CD4-positive, alpha-beta memory T cell (primary cell): ENCODE data around the gene CMTM6. TPM values are rescaled to one million over a fixed set of nuclear protein-coding genes. Genes with fewer than 3 reads are reported as not detected.
A peak's percentile ranks its signal among the peaks of the same experiment; 100 is the strongest.

Source experiments
- CTCF ChIA-PET: fragments of 350-600 bp; sonication (Branson Sonifier 250); formaldehyde crosslinking; loops from one replicate; lab custom pipeline; 2021; ENCODE audit warnings: inconsistent platforms; ENCODE audit not compliant: partially characterized antibody; lab: Charles Lee
- POLR2A ChIA-PET: fragments of 350-600 bp; sonication (Branson Sonifier 250); formaldehyde crosslinking; loops from one replicate; lab custom pipeline; 2021; ENCODE audit not compliant: partially characterized antibody; lab: Charles Lee
- DNase-seq, 5 donors: peaks; one replicate each; pipeline versions ENCODE4 v3.0.0 to v3.0.0-alpha.2; 2020 to 2022; ENCODE audit warnings: mixed read lengths in 1 of 5
- H3K27ac ChIP-seq: one replicate; pipeline ENCODE4 v1.7.0; 2013; ENCODE audit warnings: low read depth, low read length
- H3K27me3 ChIP-seq: 2 replicates; pipeline ENCODE4 v1.7.0; 2013; ENCODE audit warnings: mild to moderate bottlenecking, low read length, moderate library complexity; ENCODE audit not compliant: insufficient read depth
- H3K36me3 ChIP-seq: 2 replicates; pipeline ENCODE4 v1.7.0; 2013; ENCODE audit warnings: mild to moderate bottlenecking, low read length, moderate library complexity; ENCODE audit not compliant: insufficient read depth
- H3K4me1 ChIP-seq: 2 replicates; pipeline ENCODE4 v1.7.0; 2013; ENCODE audit warnings: mild to moderate bottlenecking, low read length, moderate library complexity; ENCODE audit not compliant: insufficient read depth
- H3K4me3 ChIP-seq, 2 donors: one replicate each; pipeline ENCODE4 v1.7.0; 2013; ENCODE audit warnings: low read length in 2 of 2, mild to moderate bottlenecking in 1 of 2
- H3K9me3 ChIP-seq, 2 donors: one replicate each; pipeline ENCODE4 v1.7.0; 2013; ENCODE audit warnings: low read length in 2 of 2, control low read depth in 1 of 2; ENCODE audit not compliant: control insufficient read depth in 1 of 2
- H3K27ac Mint-ChIP-seq, 7 donors: one replicate each; pipeline ENCODE4 v1.8.0; 2020 to 2021; ENCODE audit warnings: mixed read lengths in 7 of 7, mild to moderate bottlenecking in 6 of 7, inconsistent platforms in 3 of 7, moderate library complexity in 3 of 7
- H3K27me3 Mint-ChIP-seq, 2 donors: one replicate each; pipeline ENCODE4 v1.8.0; 2020 to 2021; ENCODE audit warnings: mixed read lengths in 2 of 2
- H3K36me3 Mint-ChIP-seq, 2 donors: one replicate each; pipeline ENCODE4 v1.8.0; 2020 to 2021; ENCODE audit warnings: mixed read lengths in 2 of 2, inconsistent platforms in 1 of 2, mild to moderate bottlenecking in 1 of 2
- H3K4me1 Mint-ChIP-seq, 4 donors: one replicate each; pipeline ENCODE4 v1.8.0; 2020 to 2021; ENCODE audit warnings: mixed read lengths in 4 of 4, mild to moderate bottlenecking in 1 of 4
- H3K4me3 Mint-ChIP-seq, 8 donors: one replicate each; pipeline ENCODE4 v1.8.0; 2020 to 2021; ENCODE audit warnings: mixed read lengths in 8 of 8, mild to moderate bottlenecking in 7 of 8, moderate library complexity in 6 of 8, inconsistent platforms in 3 of 8
- H3K9me3 Mint-ChIP-seq, 8 donors: one replicate each; pipeline ENCODE4 v1.8.0; 2020 to 2021; ENCODE audit warnings: mixed read lengths in 8 of 8, mild to moderate bottlenecking in 5 of 8, inconsistent platforms in 3 of 8, moderate library complexity in 1 of 8
- intact Hi-C: fragments of 100-400 bp; cut with micrococcal nuclease; formaldehyde crosslinking; loops from one replicate; pipeline ENCODE4 v1.15.1; 2023
- polyA plus RNA-seq, 2 donors: library from polyadenylated mRNA; unstranded; fragments of 300-500 nt; fragmentation: Illumina TruSeq; gene quantifications; one replicate each; pipeline ENCODE4 v1.2.3, GENCODE V29; 2021
- total RNA-seq, 2 experiments: library from RNA; stranded (reverse); gene quantifications; one replicate each; pipeline ENCODE4 v1.2.3, GENCODE V29; 2021

Gene CMTM6
- total and polyA plus RNA-seq, 4 experiments from 2014 or later = 30.3 to 230 (median 62.2) TPM

DNA sequence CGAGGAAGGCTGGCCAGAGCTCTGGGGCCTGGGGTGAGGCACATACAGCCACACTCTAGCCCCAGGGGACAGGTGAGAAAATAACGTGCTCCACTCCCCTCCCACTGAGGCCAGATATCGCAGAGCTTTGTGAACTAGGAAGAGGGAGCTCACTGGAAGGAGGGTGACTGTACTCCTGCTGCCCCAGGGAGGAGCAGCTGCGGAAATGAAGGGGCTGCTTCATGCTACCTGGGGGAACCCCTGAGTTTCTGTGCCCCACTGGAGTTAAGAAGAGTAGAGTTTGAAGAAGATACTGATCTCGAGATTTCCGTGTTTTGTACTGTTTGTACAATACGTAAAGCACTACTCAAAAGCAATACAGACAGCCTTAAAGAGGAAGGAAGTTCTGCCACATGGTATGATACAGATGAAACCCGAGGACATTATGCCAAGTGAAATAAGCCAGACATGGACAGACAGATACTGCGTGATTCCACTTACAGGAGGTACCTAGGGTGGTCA is 44.6 kb downstream of the CMTM6 start:
- Mint-ChIP-seq H3K4me3 (peak overlapping the region; percentile 74 to 89 (median 80)), H3K27me3 (no peaks in the 10 kb centered on the region), H3K4me1 (peaks cover 42 to 51% (median 47%) of the 10 kb centered on the region in 4 donors), H3K36me3 (peaks cover 24 to 27% of the 10 kb centered on the region in 2 donors), H3K27ac (peak overlapping the region in 3 of 7 donors; percentile 90 to 100 (median 99)), H3K9me3 (peaks cover 0 to 3% (median 0%) of the 10 kb centered on the region in 8 donors)
- intact Hi-C loops = loop anchor here (1.0 kb wide), 2 partner anchors 15 to 25 kb away; no protein-coding TSS in a partner anchor
- DNase-seq = peak; percentile 84 to 92 (median 86)
- Histone ChIP-seq H3K27me3 (no peaks in the 10 kb centered on the region), H3K4me1 (peaks cover 91% of the 10 kb centered on the region), H3K9me3 (no peaks in the 10 kb centered on the region), H3K36me3 (peaks cover 5% of the 10 kb centered on the region), H3K4me3 (peak overlapping the region in 1 of 2 donors; percentile 34), H3K27ac (peak overlapping the region; percentile 88)
- ChIA-PET POLR2A (interaction anchor here (0.9 to 18.1 kb wide), 15 partner anchors 9 to 155 kb away, joined by 3 to 415 read pairs (median 6); partner anchors contain the start of gene CMTM7), CTCF (interaction anchor here (0.6 to 7.5 kb wide), 11 partner anchors 11 to 87 kb away, joined by 3 to 80 read pairs (median 6); no protein-coding TSS in a partner anchor)

DNA sequence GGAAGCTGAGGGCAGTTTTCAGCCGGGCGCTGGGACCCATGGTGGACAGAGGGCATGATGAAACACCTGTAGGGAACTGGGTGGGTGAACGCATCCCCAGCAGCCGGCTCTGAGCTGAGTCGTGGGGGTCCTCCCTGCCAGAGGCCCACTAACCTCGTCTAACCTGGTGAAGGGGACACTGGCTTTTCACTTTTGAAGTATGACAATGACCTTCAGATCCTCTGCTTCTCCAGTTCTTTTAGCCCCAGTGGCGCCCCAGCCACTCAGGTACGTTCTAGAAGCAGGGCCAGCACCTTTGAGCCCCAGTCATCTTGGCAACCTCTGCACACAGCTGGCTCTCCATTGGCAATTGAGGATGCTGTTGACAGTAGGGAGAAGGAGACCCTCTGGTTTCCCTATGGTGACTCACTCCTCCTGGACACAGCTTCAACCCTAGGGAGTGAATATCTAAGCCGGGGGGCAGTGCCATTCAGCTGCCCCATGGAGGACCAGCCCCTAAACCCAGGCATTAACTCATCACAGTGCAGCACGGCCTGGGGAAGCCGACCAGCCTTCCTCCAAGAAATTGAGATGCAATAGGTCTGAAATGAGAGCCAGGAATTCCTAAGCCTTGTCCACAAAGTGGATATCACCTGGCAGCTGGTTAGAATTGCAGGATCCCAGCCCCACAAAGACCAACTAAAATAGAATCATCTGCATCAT is 46.1 kb downstream of the CMTM6 start:
- H3K9me3 ChIP-seq = no peaks in the 10 kb centered on the region
- Mint-ChIP-seq H3K4me1 (peaks cover 45 to 52% (median 50%) of the 10 kb centered on the region in 4 donors), H3K4me3 (peak overlapping the region in 7 of 8 donors; percentile 65 to 83 (median 74)), H3K27ac (peak overlapping the region in 4 of 7 donors; percentile 90 to 100 (median 98)), H3K9me3 (peaks cover 0 to 3% (median 0%) of the 10 kb centered on the region in 8 donors), H3K36me3 (peaks cover 24 to 36% of the 10 kb centered on the region in 2 donors), H3K27me3 (no peaks in the 10 kb centered on the region)
- peaks cover 79% of the 10 kb centered on the region for H3K4me1 ChIP-seq
- H3K36me3 ChIP-seq = peaks cover 12% of the 10 kb centered on the region
- POLR2A ChIA-PET = interaction anchor here (1.1 to 18.1 kb wide), 7 partner anchors 15 to 67 kb away, joined by 4 to 415 read pairs (median 11); partner anchors contain the start of gene CMTM7
- H3K4me3 ChIP-seq = no peak overlapping the region
- peak overlapping the region; percentile 88 for H3K27ac ChIP-seq
- intact Hi-C loops = no loop called here
- CTCF ChIA-PET = interaction anchor here (0.8 to 7.5 kb wide), 13 partner anchors 10 to 82 kb away, joined by 3 to 80 read pairs (median 4); no protein-coding TSS in a partner anchor
- no peaks in the 10 kb centered on the region for H3K27me3 ChIP-seq
- no peak for DNase-seq

DNA sequence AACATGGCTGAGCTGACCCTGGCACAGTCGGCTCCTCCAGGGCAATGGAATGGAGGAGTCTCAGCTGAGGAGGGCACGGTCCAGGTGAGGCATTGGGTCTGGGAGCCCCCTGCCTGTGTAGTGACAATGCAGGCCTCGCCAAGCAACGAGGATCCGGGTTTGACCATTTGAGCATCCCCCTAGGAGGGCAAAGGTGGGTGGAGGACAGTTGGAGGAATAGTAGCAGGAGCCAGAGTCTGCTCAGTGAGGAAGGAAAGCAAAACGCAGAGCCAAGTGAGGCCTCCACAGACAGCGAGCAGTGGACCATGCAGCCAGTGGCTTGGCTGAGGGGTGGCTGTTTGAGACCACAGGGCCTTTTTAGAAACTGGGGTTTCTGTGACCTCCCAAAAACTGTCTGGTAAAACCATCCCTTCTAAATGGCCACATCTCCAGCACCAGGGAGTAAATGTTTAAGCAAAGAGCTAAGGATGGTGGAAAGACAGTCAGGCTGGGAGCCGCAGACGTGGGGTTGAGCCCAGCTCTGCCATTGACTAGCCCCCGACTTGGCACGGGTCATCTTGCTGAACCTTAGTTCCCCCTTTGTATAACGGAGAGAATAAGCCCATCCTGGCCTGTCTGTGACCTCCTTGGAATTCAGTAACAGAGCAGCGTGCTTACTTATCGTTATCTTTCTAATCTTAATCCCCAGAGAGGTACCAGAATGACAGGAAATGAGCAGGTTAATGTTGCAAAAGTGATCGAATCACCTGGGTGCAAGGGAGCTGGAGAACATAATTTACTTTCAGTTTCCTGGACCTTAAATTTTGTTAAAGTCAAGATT is 46.8 kb downstream of the CMTM6 start:
- H3K4me1 ChIP-seq = peaks cover 71% of the 10 kb centered on the region
- peak overlapping the region in 1 of 2 donors; percentile 7 for H3K4me3 ChIP-seq
- POLR2A ChIA-PET = interaction anchor here (1.1 to 18.1 kb wide), 5 partner anchors 12 to 64 kb away, joined by 3 to 415 read pairs (median 11); partner anchors contain the start of gene CMTM7
- no peaks in the 10 kb centered on the region for H3K27me3 ChIP-seq
- H3K4me1 Mint-ChIP-seq = peaks cover 43 to 54% (median 49%) of the 10 kb centered on the region in 4 donors
- peak overlapping the region; percentile 88 for H3K27ac ChIP-seq
- DNase-seq = peak; percentile 31 to 64 (median 57)
- H3K27me3 Mint-ChIP-seq = no peaks in the 10 kb centered on the region
- CTCF ChIA-PET = interaction anchor here (0.8 to 7.5 kb wide), 13 partner anchors 13 to 158 kb away, joined by 3 to 80 read pairs (median 4); no protein-coding TSS in a partner anchor
- intact Hi-C loops = no loop called here
- peak overlapping the region in 4 of 7 donors; percentile 90 to 100 (median 98) for H3K27ac Mint-ChIP-seq
- peak overlapping the region in 7 of 8 donors; percentile 65 to 83 (median 74) for H3K4me3 Mint-ChIP-seq
- peaks cover 0 to 3% (median 0%) of the 10 kb centered on the region in 8 donors for H3K9me3 Mint-ChIP-seq
- no peaks in the 10 kb centered on the region for H3K9me3 ChIP-seq
- H3K36me3 ChIP-seq = peaks cover 20% of the 10 kb centered on the region
- H3K36me3 Mint-ChIP-seq = peaks cover 25 to 38% of the 10 kb centered on the region in 2 donors

DNA sequence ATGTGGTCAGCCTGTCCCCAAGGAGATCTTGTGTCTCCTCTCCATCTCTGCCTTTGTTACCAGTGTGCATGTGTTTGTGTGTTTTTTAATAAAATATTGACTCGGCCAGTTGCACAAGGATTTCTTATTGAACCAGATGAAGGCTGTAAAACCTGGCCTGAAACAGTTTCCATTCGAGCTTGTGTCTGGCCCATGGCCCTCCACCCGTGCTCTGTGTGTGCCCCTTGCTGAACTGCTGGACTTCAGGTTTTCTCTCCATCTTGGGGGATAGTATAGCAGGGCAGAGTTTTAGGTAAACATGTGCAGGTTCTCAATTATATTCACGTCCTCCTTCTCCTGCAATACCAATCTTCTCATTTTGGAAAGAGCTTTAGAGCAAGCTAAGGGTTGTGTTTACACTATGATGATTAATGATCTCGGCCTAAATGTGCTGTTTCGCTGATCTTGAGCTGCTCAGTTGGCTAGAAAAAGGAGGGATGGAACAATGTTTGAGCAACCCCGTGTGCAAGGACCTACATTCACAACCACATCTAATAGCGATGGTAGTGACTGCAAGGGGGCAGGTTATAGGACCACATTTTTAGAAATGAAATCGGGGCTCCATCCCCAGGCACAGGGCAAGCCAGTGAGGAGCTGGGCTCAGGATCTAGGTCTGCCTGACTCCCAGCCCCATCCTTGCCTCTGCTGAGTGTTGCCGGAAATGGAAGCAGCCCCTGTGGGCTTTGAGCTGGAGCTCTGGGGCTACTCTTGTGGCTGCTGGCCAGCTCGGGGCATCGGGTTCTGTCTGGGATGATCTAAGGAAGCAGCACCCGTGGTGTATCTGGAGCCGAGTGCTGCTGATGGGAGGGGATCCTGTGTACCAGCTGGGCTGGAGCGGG is 47.7 kb downstream of the CMTM6 start:
- intact Hi-C loops = no loop called here
- DNase-seq = no peak
- H3K27me3 Mint-ChIP-seq = no peaks in the 10 kb centered on the region
- peaks cover 62% of the 10 kb centered on the region for H3K4me1 ChIP-seq
- peaks cover 40 to 61% (median 51%) of the 10 kb centered on the region in 4 donors for H3K4me1 Mint-ChIP-seq
- no peaks in the 10 kb centered on the region for H3K9me3 ChIP-seq
- POLR2A ChIA-PET = interaction anchor here (0.7 to 18.1 kb wide), 4 partner anchors 13 to 126 kb away, joined by 3 to 415 read pairs (median 12); no protein-coding TSS in a partner anchor
- no peak overlapping the region for H3K4me3 ChIP-seq
- CTCF ChIA-PET = interaction anchor here (1.0 to 7.5 kb wide), 7 partner anchors 13 to 158 kb away, joined by 3 to 80 read pairs (median 4); no protein-coding TSS in a partner anchor
- H3K27me3 ChIP-seq = no peaks in the 10 kb centered on the region
- peak overlapping the region; percentile 88 for H3K27ac ChIP-seq
- H3K36me3 Mint-ChIP-seq = peaks cover 34 to 45% of the 10 kb centered on the region in 2 donors
- H3K27ac Mint-ChIP-seq = peak overlapping the region in 5 of 7 donors; percentile 90 to 100 (median 96)
- peak overlapping the region in 4 of 8 donors; percentile 2 to 65 (median 37) for H3K4me3 Mint-ChIP-seq
- peaks cover 25% of the 10 kb centered on the region for H3K36me3 ChIP-seq
- H3K9me3 Mint-ChIP-seq = peaks cover 0 to 3% (median 0%) of the 10 kb centered on the region in 8 donors

DNA sequence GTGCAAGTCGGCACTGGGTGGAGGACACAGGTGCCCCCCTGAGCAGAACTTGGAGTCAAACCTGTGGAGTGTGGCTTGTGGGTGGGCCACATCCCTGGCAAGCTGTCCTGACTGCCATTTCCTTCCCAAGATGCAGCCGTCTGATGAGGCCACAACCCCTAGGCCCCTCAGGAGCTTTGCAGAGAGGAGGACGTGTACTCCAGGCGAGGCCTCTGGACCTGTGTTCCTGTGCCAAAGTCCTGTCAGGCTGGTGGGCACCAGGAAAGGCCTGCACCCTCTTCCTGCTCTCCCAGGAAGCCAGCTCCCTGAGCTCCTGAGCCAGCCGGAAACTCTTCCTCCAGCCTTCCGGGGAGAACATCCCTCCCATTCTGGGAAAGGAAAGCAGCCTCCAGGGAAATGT is 48.5 kb downstream of the CMTM6 start:
- Mint-ChIP-seq H3K27ac (peak overlapping the region in 5 of 7 donors; percentile 90 to 100 (median 96)), H3K4me3 (no peak overlapping the region), H3K27me3 (no peaks in the 10 kb centered on the region), H3K4me1 (peaks cover 37 to 65% (median 50%) of the 10 kb centered on the region in 4 donors), H3K9me3 (peaks cover 0 to 3% (median 0%) of the 10 kb centered on the region in 8 donors), H3K36me3 (peaks cover 34 to 52% of the 10 kb centered on the region in 2 donors)
- POLR2A ChIA-PET = interaction anchor here (0.7 to 18.1 kb wide), 2 partner anchors 24 to 127 kb away, joined by 4 to 415 read pairs; no protein-coding TSS in a partner anchor
- intact Hi-C loops = no loop called here
- DNase-seq = no peak
- Histone ChIP-seq H3K27ac (peak overlapping the region; percentile 88), H3K4me1 (peaks cover 54% of the 10 kb centered on the region), H3K36me3 (peaks cover 30% of the 10 kb centered on the region), H3K27me3 (no peaks in the 10 kb centered on the region), H3K9me3 (no peaks in the 10 kb centered on the region), H3K4me3 (no peak overlapping the region)
- CTCF ChIA-PET = interaction anchor here (0.7 to 7.5 kb wide), 4 partner anchors 15 to 82 kb away, joined by 3 to 80 read pairs (median 6); no protein-coding TSS in a partner anchor
